ENCODE data around the gene ZNF26.
"Not testable (repeated sequence)": the region's sequence is repeated elsewhere in the genome, so short reads cannot be mapped to it uniquely, and the experiment has no call there.

The ZNF26 gene

GRCh38 chr12:132955094-132956010 lies 30.8 kb upstream of the ZNF26 start:
- DNase-seq, result peak; percentile 10

GRCh38 chr12:132956011-132956788 lies 30.0 kb upstream of the ZNF26 start, which contains the start of gene ZNF605:
Gene ZNF605, minus strand, starts transcription at chr12:132956306. Its CDS starts 10,671 bp downstream, at chr12:132945635.
- peak; percentile 90 for DNase-seq

GRCh38 chr12:132961790-132962189 lies 24.4 kb upstream of the ZNF26 start:
- not testable (repeated sequence) for DNase-seq

GRCh38 chr12:132963947-132964346 lies 22.2 kb upstream of the ZNF26 start:
- peak; percentile 10 for DNase-seq

- no peak for DNase-seq
Observed at GRCh38 chr12:132965796-132966195, 20.4 kb upstream of the ZNF26 start.

- DNase-seq, result no peak
Observed at GRCh38 chr12:132966676-132967415, 19.3 kb upstream of the ZNF26 start.

- DNase-seq, result no peak
Observed at GRCh38 chr12:132967736-132968135, 18.4 kb upstream of the ZNF26 start.

GRCh38 chr12:132972374-132972773 lies 13.8 kb upstream of the ZNF26 start:
- DNase-seq, result no peak

GRCh38 chr12:132976870-132977269 lies 9.3 kb upstream of the ZNF26 start:
- peak; percentile 27 for DNase-seq

- DNase-seq, result no peak
Observed at GRCh38 chr12:132986885-132987225, 688 bp downstream of the ZNF26 start.

- DNase-seq, result no peak
Observed at GRCh38 chr12:132998741-132999140, 12.6 kb downstream of the ZNF26 start.

- DNase-seq, result no peak
Observed at GRCh38 chr12:133010657-133011297, 24.6 kb downstream of the ZNF26 start.

- DNase-seq, result no peak
Observed at GRCh38 chr12:133023566-133023965, 37.4 kb downstream of the ZNF26 start.

GRCh38 chr12:133026996-133027395 lies 40.8 kb downstream of the ZNF26 start:
- DNase-seq, result no peak

- DNase-seq, result peak; percentile 97
Observed at GRCh38 chr12:133037207-133038005, 51.2 kb downstream of the ZNF26 start, which contains the start of gene ZNF84. Gene ZNF84, plus strand, starts transcription at chr12:133037509. Its CDS starts 3,959 bp downstream, at chr12:133041468.

- DNase-seq, result no peak
Observed at GRCh38 chr12:133038118-133038709, 52.0 kb downstream of the ZNF26 start.

- no peak for DNase-seq
Observed at GRCh38 chr12:133046698-133047097, 60.5 kb downstream of the ZNF26 start.

GRCh38 chr12:133057446-133057845 lies 71.3 kb downstream of the ZNF26 start:
- no peak for DNase-seq

- DNase-seq, result no peak
Observed at GRCh38 chr12:133058203-133059113, 72.3 kb downstream of the ZNF26 start.

- DNase-seq, result no peak
Observed at GRCh38 chr12:133061954-133062353, 75.8 kb downstream of the ZNF26 start.
